Parathyroid adenoma (tissue), 2 donors: ENCODE results near the gene OSCP1.

Experiments used
- H2AFZ ChIP-seq: fragments of 300-600 bp; sonication (generic); one replicate; pipeline ENCODE4 v1.7.0; 2017; ENCODE audit warnings: antibody characterized with exemption, mild to moderate bottlenecking
- H3K27ac ChIP-seq: fragments of 300-600 bp; sonication (generic); one replicate; pipeline ENCODE4 v1.7.0; 2017
- H3K27me3 ChIP-seq: fragments of 300-600 bp; sonication (generic); one replicate; pipeline ENCODE4 v1.7.0; 2017; ENCODE audit warnings: low read length; ENCODE audit not compliant: control insufficient read depth, insufficient read depth
- H3K36me3 ChIP-seq: fragments of 300-600 bp; sonication (generic); one replicate; pipeline ENCODE4 v1.7.0; 2017; ENCODE audit warnings: low read length; ENCODE audit not compliant: control insufficient read depth, insufficient read depth
- H3K4me1 ChIP-seq: fragments of 300-600 bp; sonication (generic); one replicate; pipeline ENCODE4 v1.7.0; 2017; ENCODE audit warnings: control low read depth
- H3K4me2 ChIP-seq: fragments of 300-600 bp; sonication (generic); one replicate; pipeline ENCODE4 v1.7.0; 2017; ENCODE audit warnings: low read length
- H3K4me3 ChIP-seq: fragments of 300-600 bp; sonication (generic); one replicate; pipeline ENCODE4 v1.7.0; 2017; ENCODE audit warnings: low read depth, low read length
- H3K79me2 ChIP-seq: fragments of 300-600 bp; sonication (generic); one replicate; pipeline ENCODE4 v1.7.0; 2017; ENCODE audit warnings: control low read depth
- H3K9ac ChIP-seq: fragments of 300-600 bp; sonication (generic); one replicate; pipeline ENCODE4 v1.7.0; 2017; ENCODE audit warnings: mild to moderate bottlenecking
- H3K9me3 ChIP-seq: fragments of 300-600 bp; sonication (generic); one replicate; pipeline ENCODE4 v1.7.0; 2017; ENCODE audit warnings: low read length; ENCODE audit not compliant: control insufficient read depth
- CTCF ChIP-seq: fragments of 300-600 bp; sonication (generic); IDR thresholded peaks from one replicate; pipeline ENCODE4 v1.7.0; 2017; ENCODE audit warnings: antibody characterized with exemption, mild to moderate bottlenecking
- donor health status: primary hyperparathyroidism.

Gene OSCP1

GRCh38 chr1:36408479-36408878 is 41.8 kb downstream of the OSCP1 start:
- TF ChIP-seq CTCF: no peak
- no peaks in the 10 kb centered on the region for H3K4me1 ChIP-seq
- H3K36me3 ChIP-seq: no peaks in the 10 kb centered on the region
- H3K9me3 ChIP-seq: no peaks in the 10 kb centered on the region
- H3K27ac ChIP-seq: peak overlapping the region; percentile 47
- H3K9ac ChIP-seq: no peak overlapping the region
- no peak overlapping the region for H3K4me2 ChIP-seq
- no peaks in the 10 kb centered on the region for H3K27me3 ChIP-seq
- no peak overlapping the region for H3K4me3 ChIP-seq
- H2AFZ ChIP-seq: no peak overlapping the region
- H3K79me2 ChIP-seq: no peaks in the 10 kb centered on the region

GRCh38 chr1:36406440-36406839 is 43.8 kb downstream of the OSCP1 start:
- no peak overlapping the region for H3K27ac ChIP-seq
- H3K9me3 ChIP-seq: no peaks in the 10 kb centered on the region
- H3K4me1 ChIP-seq: no peaks in the 10 kb centered on the region
- no peaks in the 10 kb centered on the region for H3K79me2 ChIP-seq
- no peak overlapping the region for H2AFZ ChIP-seq
- no peak overlapping the region for H3K4me3 ChIP-seq
- TF ChIP-seq CTCF: no peak
- H3K36me3 ChIP-seq: no peaks in the 10 kb centered on the region
- no peaks in the 10 kb centered on the region for H3K27me3 ChIP-seq
- no peak overlapping the region for H3K9ac ChIP-seq
- no peak overlapping the region for H3K4me2 ChIP-seq

- H3K27ac ChIP-seq: no peak overlapping the region
- H3K9me3 ChIP-seq: no peaks in the 10 kb centered on the region
- H3K27me3 ChIP-seq: no peaks in the 10 kb centered on the region
- H3K4me2 ChIP-seq: no peak overlapping the region
- no peak overlapping the region for H3K4me3 ChIP-seq
- H3K79me2 ChIP-seq: no peaks in the 10 kb centered on the region
- H3K9ac ChIP-seq: no peak overlapping the region
- H3K36me3 ChIP-seq: no peaks in the 10 kb centered on the region
- TF ChIP-seq CTCF: no peak
- no peak overlapping the region for H2AFZ ChIP-seq
- no peaks in the 10 kb centered on the region for H3K4me1 ChIP-seq
Measured at GRCh38 chr1:36402504-36402890, 47.8 kb downstream of the OSCP1 start.

- TF ChIP-seq CTCF: no peak
- Histone ChIP-seq H3K4me1 (no peaks in the 10 kb centered on the region), H3K4me2 (no peak overlapping the region), H3K36me3 (no peaks in the 10 kb centered on the region), H3K9me3 (no peaks in the 10 kb centered on the region), H2AFZ (no peak overlapping the region), H3K27me3 (no peaks in the 10 kb centered on the region), H3K79me2 (peaks cover 4% of the 10 kb centered on the region), H3K9ac (no peak overlapping the region), H3K27ac (no peak overlapping the region), H3K4me3 (no peak overlapping the region)
Measured at GRCh38 chr1:36401602-36402503, 48.4 kb downstream of the OSCP1 start.
